Measurements from ENCODE around the gene FAM110D. TPM values are rescaled to one million over a fixed set of nuclear protein-coding genes. Genes with fewer than 3 reads are reported as not detected.
A peak's percentile ranks its signal among the peaks of the same experiment; 100 is the strongest.

The FAM110D gene
- total RNA-seq, 1 experiment from 2014 or later: 0.55 TPM

DNA sequence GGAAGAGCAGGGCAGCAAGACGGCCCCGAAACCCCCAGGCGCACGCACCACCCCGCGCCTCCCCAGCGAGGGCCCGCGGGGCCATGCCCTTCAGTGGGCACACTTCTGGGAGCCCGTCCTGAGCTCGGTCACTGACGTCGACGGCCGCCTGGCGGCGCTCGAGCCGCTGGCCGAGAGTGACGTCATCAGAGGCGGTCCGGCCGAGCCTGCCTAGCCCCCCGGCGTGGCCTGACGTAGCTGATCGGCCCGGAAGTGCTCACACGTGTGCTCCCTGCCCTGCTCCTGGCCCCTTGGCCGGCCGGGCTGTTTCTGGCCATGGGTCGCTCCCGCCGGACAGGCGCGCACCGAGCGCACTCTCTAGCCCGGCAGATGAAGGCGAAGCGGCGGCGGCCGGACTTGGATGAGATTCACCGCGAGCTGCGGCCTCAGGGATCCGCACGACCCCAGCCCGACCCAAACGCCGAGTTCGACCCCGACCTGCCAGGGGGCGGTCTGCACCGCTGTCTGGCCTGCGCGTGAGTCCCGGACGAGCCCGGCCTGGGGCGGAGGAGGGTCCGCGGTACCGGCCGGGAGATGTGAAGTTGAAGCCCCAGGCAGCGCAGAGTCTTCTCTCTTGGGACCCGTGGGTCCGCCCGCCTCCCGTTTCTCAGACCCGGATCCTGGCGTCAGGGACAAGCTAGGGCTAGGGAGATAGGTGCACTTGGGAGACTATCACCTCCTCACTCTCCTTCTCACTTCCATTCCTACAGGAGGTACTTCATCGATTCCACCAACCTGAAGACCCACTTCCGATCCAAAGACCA lies 11.0 kb downstream of the FAM110D start, which contains the start of gene ZNF593:
ZNF593 (plus strand) TSS at position 240 of the 803 bp plus-strand sequence; CDS start at position 316, 76 bp downstream.
- H3K4me3 Mint-ChIP-seq: peak within 1 kb of the TSS; percentile 85
- H3K9me3 Mint-ChIP-seq: no peaks in the 10 kb centered on the region
- no peaks in the 10 kb centered on the region for H3K36me3 Mint-ChIP-seq
- DNase-seq (ENCODE audit: low spot score): peak; percentile 92
- H3K27me3 Mint-ChIP-seq (ENCODE audit: low read depth): peaks cover 14% of the 10 kb centered on the region
- peak within 1 kb of the TSS; percentile 65; the same call in 1 of the 2 replicates for H3K27ac Mint-ChIP-seq
- ChIA-PET CTCF (interaction anchor here (0.6 to 4.0 kb wide), 56 partner anchors 9 to 1443 kb away, joined by 3 to 61 read pairs (median 5); partner anchors contain the start of genes CATSPER4, CEP85, FAM110D and PDIK1L), POLR2A (interaction anchor here (0.6 to 1.8 kb wide), 4 partner anchors 13 to 65 kb away, joined by 4 to 9 read pairs (median 6); partner anchors contain the start of genes CATSPER4 and CEP85)
- peak; percentile 76 for ATAC-seq
- peaks cover 31% of the 10 kb centered on the region for H3K4me1 Mint-ChIP-seq
- TF ChIP-seq GTF2I (CRISPR knock-in tag; conservative IDR thresholded peaks at IDR 0.05): no peak
- TF ChIP-seq STAT6 (CRISPR knock-in tag; conservative IDR thresholded peaks at IDR 0.05; ENCODE audit: low read depth): no peak
- peak; percentile 88 for TF ChIP-seq ZNF423 (CRISPR knock-in tag; IDR thresholded peaks at IDR 0.05)
- no peak for TF ChIP-seq ELF4 (CRISPR knock-in tag; IDR thresholded peaks at IDR 0.05; ENCODE audit: low read depth)
- TF ChIP-seq, protein P1, sequence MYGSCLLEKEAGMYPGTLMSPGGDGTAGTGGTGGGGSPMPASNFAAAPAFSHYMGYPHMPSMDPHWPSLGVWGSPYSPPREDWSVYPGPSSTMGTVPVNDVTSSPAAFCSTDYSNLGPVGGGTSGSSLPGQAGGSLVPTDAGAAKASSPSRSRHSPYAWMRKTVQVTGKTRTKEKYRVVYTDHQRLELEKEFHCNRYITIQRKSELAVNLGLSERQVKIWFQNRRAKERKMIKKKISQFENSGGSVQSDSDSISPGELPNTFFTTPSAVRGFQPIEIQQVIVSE (CRISPR knock-in tag; IDR thresholded peaks at IDR 0.05; ENCODE audit: borderline replicate concordance): no peak
- TF ChIP-seq, protein P2, sequence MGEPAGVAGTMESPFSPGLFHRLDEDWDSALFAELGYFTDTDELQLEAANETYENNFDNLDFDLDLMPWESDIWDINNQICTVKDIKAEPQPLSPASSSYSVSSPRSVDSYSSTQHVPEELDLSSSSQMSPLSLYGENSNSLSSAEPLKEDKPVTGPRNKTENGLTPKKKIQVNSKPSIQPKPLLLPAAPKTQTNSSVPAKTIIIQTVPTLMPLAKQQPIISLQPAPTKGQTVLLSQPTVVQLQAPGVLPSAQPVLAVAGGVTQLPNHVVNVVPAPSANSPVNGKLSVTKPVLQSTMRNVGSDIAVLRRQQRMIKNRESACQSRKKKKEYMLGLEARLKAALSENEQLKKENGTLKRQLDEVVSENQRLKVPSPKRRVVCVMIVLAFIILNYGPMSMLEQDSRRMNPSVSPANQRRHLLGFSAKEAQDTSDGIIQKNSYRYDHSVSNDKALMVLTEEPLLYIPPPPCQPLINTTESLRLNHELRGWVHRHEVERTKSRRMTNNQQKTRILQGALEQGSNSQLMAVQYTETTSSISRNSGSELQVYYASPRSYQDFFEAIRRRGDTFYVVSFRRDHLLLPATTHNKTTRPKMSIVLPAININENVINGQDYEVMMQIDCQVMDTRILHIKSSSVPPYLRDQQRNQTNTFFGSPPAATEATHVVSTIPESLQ (CRISPR knock-in tag; IDR thresholded peaks at IDR 0.05): no peak
- TF ChIP-seq ERG (CRISPR knock-in tag; IDR thresholded peaks at IDR 0.05): no peak
- peak; percentile 95 for TF ChIP-seq ETV6 (CRISPR knock-in tag; IDR thresholded peaks at IDR 0.05)
- TF ChIP-seq ZBTB21 (CRISPR knock-in tag; IDR thresholded peaks at IDR 0.05; ENCODE audit: borderline replicate concordance): peak; percentile 100
- peak; percentile 96 for TF ChIP-seq ZNF263 (CRISPR knock-in tag; IDR thresholded peaks at IDR 0.05; ENCODE audit: low read depth)
- peak; percentile 68; the same call in 1 of the 2 replicates for TF ChIP-seq RELA (CRISPR knock-in tag; IDR thresholded peaks at IDR 0.05; ENCODE audit: borderline replicate concordance)
- TF ChIP-seq ZBTB43 (CRISPR knock-in tag; IDR thresholded peaks at IDR 0.05): peak; percentile 81; the same call in 1 of the 2 replicates
- peak; percentile 65; the same call in 1 of the 2 replicates for TF ChIP-seq NR2C2 (CRISPR knock-in tag; IDR thresholded peaks at IDR 0.05)
- TF ChIP-seq MAX (CRISPR knock-in tag; IDR thresholded peaks at IDR 0.05): peak; percentile 97
- peak; percentile 81; the same call in 1 of the 2 replicates for TF ChIP-seq MYBL2 (CRISPR knock-in tag; IDR thresholded peaks at IDR 0.05)
- TF ChIP-seq CREM (CRISPR knock-in tag; IDR thresholded peaks at IDR 0.05): peak; percentile 99
- TF ChIP-seq ATF1 (CRISPR knock-in tag; IDR thresholded peaks at IDR 0.05): 0 out of 2 replicates have a peak, but pooled peaks have one; percentile 69
- TF ChIP-seq NR1H2 (CRISPR knock-in tag; IDR thresholded peaks at IDR 0.05): no peak
- peak; percentile 86 for TF ChIP-seq GABPB1 (CRISPR knock-in tag; IDR thresholded peaks at IDR 0.05)
- no peak for TF ChIP-seq AFF4 (CRISPR knock-in tag; IDR thresholded peaks at IDR 0.05; ENCODE audit: borderline replicate concordance)
- peak; percentile 81 for TF ChIP-seq CTCF (IDR thresholded peaks at IDR 0.05)
- no peak for TF ChIP-seq NR3C1 (CRISPR knock-in tag; conservative IDR thresholded peaks at IDR 0.05; ENCODE audit: low read depth)
